Measurements from ENCODE around the gene ABTB2.

DNA sequence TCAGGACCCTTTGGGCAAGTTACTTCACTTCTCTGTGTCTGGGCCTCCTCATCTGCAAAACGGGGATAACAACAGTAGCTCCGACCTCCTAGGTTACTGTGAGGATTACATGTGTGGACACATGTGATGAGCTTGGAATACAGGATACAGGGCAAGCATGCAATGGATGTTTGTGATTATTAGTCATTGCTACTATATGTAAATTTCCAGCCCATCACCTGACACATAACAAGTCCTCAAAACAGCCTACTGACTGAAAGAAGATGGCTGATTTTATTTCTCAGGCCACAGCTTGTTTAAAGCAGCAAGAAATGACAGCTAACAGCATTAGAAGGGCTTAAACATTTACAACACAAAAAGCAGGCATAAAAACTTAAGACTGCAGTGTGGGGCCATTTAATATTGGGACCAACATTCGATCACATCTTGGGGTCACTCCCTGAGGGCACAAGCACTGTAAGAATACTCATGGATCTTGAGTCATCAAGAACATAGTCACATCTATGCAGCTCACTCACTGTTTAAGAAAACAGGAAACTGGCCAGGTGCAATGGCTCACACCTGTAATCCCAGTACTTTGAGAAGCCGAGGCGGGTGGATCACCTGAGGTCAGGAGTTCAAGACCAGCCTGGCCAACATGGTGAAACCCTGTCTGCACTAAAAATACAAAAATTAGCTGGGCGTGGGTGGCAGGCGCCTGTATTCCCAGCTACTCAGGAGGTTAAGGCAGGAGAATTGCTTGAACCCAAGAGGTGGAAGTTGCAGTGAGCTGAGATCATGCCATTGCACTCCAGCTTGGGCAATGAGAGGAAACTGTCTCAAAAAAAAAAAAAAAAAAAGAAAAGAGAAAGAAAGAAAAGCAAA lies 49.5 kb downstream of the ABTB2 start:
- TF ChIP-seq CTCF (conservative IDR thresholded peaks at IDR 0.05) (no peak), ZFX (IDR thresholded peaks at IDR 0.05) (no peak)
